Bronchial smooth muscle cell (primary cell): ENCODE results near the gene DFFB. TPM values are rescaled to one million over a fixed set of nuclear protein-coding genes. Genes with fewer than 3 reads are reported as not detected.

ENCODE experiments used
- total RNA-seq: library from RNA; depleted of rRNA; stranded (reverse); fragments of >200 nt; gene quantifications from 2 replicates; pipeline ENCODE4 v1.2.1, GENCODE V29; 2014

Gene DFFB, protein sequence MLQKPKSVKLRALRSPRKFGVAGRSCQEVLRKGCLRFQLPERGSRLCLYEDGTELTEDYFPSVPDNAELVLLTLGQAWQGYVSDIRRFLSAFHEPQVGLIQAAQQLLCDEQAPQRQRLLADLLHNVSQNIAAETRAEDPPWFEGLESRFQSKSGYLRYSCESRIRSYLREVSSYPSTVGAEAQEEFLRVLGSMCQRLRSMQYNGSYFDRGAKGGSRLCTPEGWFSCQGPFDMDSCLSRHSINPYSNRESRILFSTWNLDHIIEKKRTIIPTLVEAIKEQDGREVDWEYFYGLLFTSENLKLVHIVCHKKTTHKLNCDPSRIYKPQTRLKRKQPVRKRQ
- total RNA-seq = 4.6 and 5.1 TPM in 2 replicates

GRCh38 chr1:3856923-3857790 lies at the start of gene DFFB, which contains the start of gene CEP104:
Gene DFFB (plus strand): TSS chr1:3857476. CDS start chr1:3857604, 128 bp downstream.
Gene CEP104 (minus strand): TSS chr1:3857211. CDS start chr1:3852407, 4,804 bp downstream.

GRCh38 chr1:3900150-3900968 lies 43.1 kb downstream of the DFFB start, which contains the start of gene C1orf174:
Gene C1orf174 (minus strand): TSS chr1:3900272. CDS start chr1:3900186, 86 bp downstream.

Other genes with a start within 250 kb of the DFFB start
- 1.5 and 2.4 TPM in 2 replicates for gene MEGF6, start 246.0 kb upstream of the DFFB start, total RNA-seq
- gene TPRG1L, start 232.5 kb upstream of the DFFB start, total RNA-seq = 25.8 and 26.2 TPM in 2 replicates
- 10.7 and 12.6 TPM in 2 replicates for gene WRAP73, start 207.4 kb upstream of the DFFB start, total RNA-seq
- gene TP73, start 205.0 kb upstream of the DFFB start, total RNA-seq = not detected in 2 replicates
- not detected in 2 replicates for gene CCDC27, start 105.0 kb upstream of the DFFB start, total RNA-seq
- 3.5 and 4.1 TPM in 2 replicates for gene SMIM1, start 84.7 kb upstream of the DFFB start, total RNA-seq
- gene LRRC47, start 61.0 kb upstream of the DFFB start, total RNA-seq = 19.5 and 19.7 TPM in 2 replicates
- gene CEP104, start 265 bp upstream of the DFFB start, total RNA-seq = 8.1 and 14.2 TPM in 2 replicates
- 18.8 and 31.1 TPM in 2 replicates for gene C1orf174, start 42.8 kb downstream of the DFFB start, total RNA-seq